A549 (cell line): Measurements from ENCODE around the gene SND1. TPM values are rescaled to one million over a fixed set of nuclear protein-coding genes. Genes with fewer than 3 reads are reported as not detected.
A peak's percentile ranks its signal among the peaks of the same experiment; 100 is the strongest.

Experiments used
- ATAC-seq, 2 experiments: fragments of 200-7000 bp in 1 of 2; fragments of >200 bp in 1 of 2; cut with Nextera tagmentation in 1 of 2; cut with Tn5 transposase in 1 of 2; 3 replicates each; pipeline versions ENCODE4 v1.8.0 to v1.9.1; 2018 to 2020; ENCODE audit warnings: mild to moderate bottlenecking in 1 of 2, moderate library complexity in 1 of 2
- CTCF ChIA-PET: fragments of 300-600 bp; sonication (Branson Sonifier 250); formaldehyde crosslinking; extraction: SDS; loops from one replicate; lab custom pipeline; 2021; ENCODE audit warnings: antibody characterized with exemption, inconsistent platforms; lab: Yijun Ruan, JAX
- POLR2A ChIA-PET: fragments of 350-600 bp; formaldehyde crosslinking; extraction: SDS; loops from one replicate; lab custom pipeline; 2021; ENCODE audit warnings: antibody characterized with exemption, inconsistent platforms; lab: Yijun Ruan, JAX
- DNase-seq, 2 experiments: peaks; one replicate each; pipeline versions ENCODE4 v3.0.0 to v3.0.0-alpha.2; 2011 to 2016; ENCODE audit warnings: low read depth in 1 of 2, low spot score in 1 of 2
- FAIRE-seq: peaks from 2 replicates; lab custom pipeline; 2011; peaks lifted over from hg19 to GRCh38; lab: Jason Lieb, UNC
- H3K27ac ChIP-seq, 2 experiments: fragments of >200 bp; sonication (Bioruptor Twin); formaldehyde crosslinking; 3 replicates each; pipeline ENCODE4 v1.5.1; 2016 to 2017
- H3K4me1 ChIP-seq: fragments of >200 bp; sonication (Bioruptor Twin); formaldehyde crosslinking; 3 replicates; pipeline ENCODE4 v1.6.1; 2016
- H3K4me2 ChIP-seq: fragments of >200 bp; sonication (Bioruptor Twin); formaldehyde crosslinking; 3 replicates; pipeline ENCODE4 v1.6.1; 2016
- H3K4me3 ChIP-seq: fragments of >200 bp; sonication (Bioruptor Twin); formaldehyde crosslinking; 3 replicates; pipeline ENCODE4 v1.5.1; 2016
- H3K9me3 ChIP-seq: fragments of >200 bp; sonication (Bioruptor Twin); formaldehyde crosslinking; 3 replicates; pipeline ENCODE4 v1.6.1; 2016
- CBX8 ChIP-seq: fragments of 200-600 bp; sonication (generic); IDR thresholded peaks from 2 replicates; pipeline ENCODE4 v1.6.1; 2016
- CHD4 ChIP-seq: fragments of 200-600 bp; sonication (generic); IDR thresholded peaks from 2 replicates; pipeline ENCODE4 v1.6.1; 2016; ENCODE audit warnings: antibody characterized with exemption, mild to moderate bottlenecking, borderline replicate concordance
- EHMT2 ChIP-seq: fragments of 200-600 bp; sonication (generic); IDR thresholded peaks from 2 replicates; pipeline ENCODE4 v1.6.1; 2016; ENCODE audit warnings: antibody characterized with exemption, low read depth, mild to moderate bottlenecking, moderate library complexity
- ESRRA ChIP-seq: fragments of 150-350 bp; IDR thresholded peaks from 2 replicates; pipeline ENCODE4 v1.6.1; 2014; ENCODE audit warnings: mild to moderate bottlenecking, low read length, borderline replicate concordance
- FOSL2 ChIP-seq, 2 experiments: fragments of 450-650 bp in 1 of 2; fragments of >200 bp in 1 of 2; sonication (Bioruptor Twin) in 1 of 2; formaldehyde crosslinking; IDR thresholded peaks; 2 replicates each; pipeline versions ENCODE4 v1.5.0 to v1.6.1; 2016 to 2020; ENCODE audit warnings: mild to moderate bottlenecking in 1 of 2, moderate library complexity in 1 of 2
- FOXS1 ChIP-seq: fragments of 250-450 bp; sonication (Bioruptor Pico); IDR thresholded peaks from 2 replicates; pipeline ENCODE4 v1.5.0; 2020; ENCODE audit warnings: mild to moderate bottlenecking, moderate library complexity
- GATA3 ChIP-seq: IDR thresholded peaks from 2 replicates; pipeline ENCODE4 v1.6.1; 2012; ENCODE audit warnings: borderline replicate concordance
- HEYL ChIP-seq: fragments of 250-450 bp; sonication (Bioruptor Pico); IDR thresholded peaks from 2 replicates; pipeline ENCODE4 v1.8.0; 2021; ENCODE audit warnings: mild to moderate bottlenecking, moderate library complexity
- JUN ChIP-seq, 2 experiments: fragments of >200 bp; sonication (Bioruptor Twin); formaldehyde crosslinking; IDR thresholded peaks; 2 replicates in 1 of 2; 3 replicates in 1 of 2; pipeline ENCODE4 v1.6.1; 2016 to 2017
- JUNB ChIP-seq: fragments of >200 bp; sonication (Bioruptor Twin); formaldehyde crosslinking; IDR thresholded peaks from 2 replicates; pipeline ENCODE4 v1.6.1; 2016
- MAFK ChIP-seq: fragments of 450-650 bp; IDR thresholded peaks from 2 replicates; pipeline ENCODE4 v1.6.1; 2014; ENCODE audit not compliant: partially characterized antibody
- MAZ ChIP-seq: fragments of 150-350 bp; IDR thresholded peaks from 2 replicates; pipeline ENCODE4 v1.6.1; 2014; ENCODE audit warnings: antibody characterized with exemption, low read depth, low read length, borderline replicate concordance
- NFE2L2 ChIP-seq: fragments of 150-350 bp; conservative IDR thresholded peaks from 2 replicates; pipeline ENCODE4 v1.6.1; 2014; ENCODE audit warnings: low read length
- NR3C1 ChIP-seq: fragments of >200 bp; sonication (Bioruptor Twin); formaldehyde crosslinking; IDR thresholded peaks from 3 replicates; pipeline ENCODE4 v1.6.1; 2017
- PHF8 ChIP-seq: fragments of 200-600 bp; sonication (generic); IDR thresholded peaks from 2 replicates; pipeline ENCODE4 v1.6.1; 2016; ENCODE audit warnings: low read depth, mild to moderate bottlenecking, antibody characterized with exemption, moderate library complexity, borderline replicate concordance
- POLR2AphosphoS2 ChIP-seq: conservative IDR thresholded peaks from 2 replicates; pipeline ENCODE4 v1.6.1; 2012; ENCODE audit warnings: low read length, improper control_type of control experiment, inconsistent platforms
- RAD21 ChIP-seq, 2 experiments: fragments of >200 bp in 1 of 2; sonication (Bioruptor Twin) in 1 of 2; formaldehyde crosslinking in 1 of 2; IDR thresholded peaks in 1 of 2; conservative IDR thresholded peaks in 1 of 2; 2 replicates in 1 of 2; 3 replicates in 1 of 2; pipeline ENCODE4 v1.6.1; 2012 to 2018; ENCODE audit warnings: inconsistent platforms in 1 of 2
- RCOR1 ChIP-seq: fragments of 150-350 bp; IDR thresholded peaks from 2 replicates; pipeline ENCODE4 v1.6.1; 2014; ENCODE audit warnings: antibody characterized with exemption, low read length, low read depth
- RNF2 ChIP-seq: fragments of 200-600 bp; sonication (generic); IDR thresholded peaks from 2 replicates; pipeline ENCODE4 v1.6.1; 2016; ENCODE audit warnings: low read depth, mild to moderate bottlenecking, antibody characterized with exemption, moderate library complexity, borderline replicate concordance
- TFCP2L1 ChIP-seq: fragments of 250-450 bp; sonication (Bioruptor Pico); IDR thresholded peaks from 2 replicates; pipeline ENCODE4 v1.5.0; 2021; ENCODE audit warnings: mild to moderate bottlenecking
- TP53 ChIP-seq: fragments of 250-450 bp; sonication (Bioruptor Pico); IDR thresholded peaks from 2 replicates; pipeline ENCODE4 v1.5.0; 2021; ENCODE audit warnings: mild to moderate bottlenecking, moderate library complexity
- ZC3H11A ChIP-seq: fragments of 450-650 bp; IDR thresholded peaks from 2 replicates; pipeline ENCODE4 v1.6.1; 2014; ENCODE audit warnings: antibody characterized with exemption, mild to moderate bottlenecking
- ZFP36 ChIP-seq: fragments of 450-650 bp; IDR thresholded peaks from 2 replicates; pipeline ENCODE4 v1.6.1; 2014; ENCODE audit warnings: borderline replicate concordance; ENCODE audit not compliant: partially characterized antibody
- ZNF302 ChIP-seq: fragments of 250-450 bp; sonication (Bioruptor Pico); IDR thresholded peaks from 2 replicates; pipeline ENCODE4 v1.9.0; 2021; ENCODE audit warnings: inconsistent platforms, mild to moderate bottlenecking, moderate library complexity
- WGBS: methylation state at CpG from one replicate; pipeline ENCODE4 v1.1.6; 2017; ENCODE audit errors: missing lambda C conversion rate; 5-methylcytosine and 5-hydroxymethylcytosine counted together
- polyA plus RNA-seq, 4 experiments: library from polyadenylated mRNA; depleted of rRNA in 3 of 4; stranded (reverse); fragments of >200 nt; fragmentation: RNase III in 1 of 4; extraction: RNeasy Plus Mini Kit Qiagen cat#74134 plus additional on column Dnase treatment in 1 of 4; gene quantifications; 2 replicates in 3 of 4; 3 replicates in 1 of 4; pipeline ENCODE4 v1.2.3, GENCODE V29; 2011 to 2017
- TF ChIP-seq, protein P1 (sequence below): IDR thresholded peaks from 2 replicates; pipeline ENCODE4 v1.6.1; 2012; ENCODE audit warnings: low read depth, borderline replicate concordance
- TF ChIP-seq, protein P2 (sequence below): fragments of 450-650 bp; IDR thresholded peaks from 2 replicates; pipeline ENCODE4 v1.6.1; 2014; ENCODE audit warnings: antibody characterized with exemption
- TF ChIP-seq, protein P3 (sequence below): IDR thresholded peaks from 2 replicates; pipeline ENCODE4 v1.6.1; 2012
- TF ChIP-seq, protein P4 (sequence below): fragments of >200 bp; sonication (Bioruptor Twin); formaldehyde crosslinking; IDR thresholded peaks from 2 replicates; pipeline ENCODE4 v1.6.1; 2016
- TF ChIP-seq, protein P5 (sequence below): fragments of >200 bp; sonication (Bioruptor Twin); formaldehyde crosslinking; IDR thresholded peaks from 3 replicates; pipeline ENCODE4 v1.6.1; 2016

SND1 gene
- polyA plus RNA-seq, 2 of the 4 experiments (the other 2 are of a cell fraction): 102 to 138 TPM

DNA sequence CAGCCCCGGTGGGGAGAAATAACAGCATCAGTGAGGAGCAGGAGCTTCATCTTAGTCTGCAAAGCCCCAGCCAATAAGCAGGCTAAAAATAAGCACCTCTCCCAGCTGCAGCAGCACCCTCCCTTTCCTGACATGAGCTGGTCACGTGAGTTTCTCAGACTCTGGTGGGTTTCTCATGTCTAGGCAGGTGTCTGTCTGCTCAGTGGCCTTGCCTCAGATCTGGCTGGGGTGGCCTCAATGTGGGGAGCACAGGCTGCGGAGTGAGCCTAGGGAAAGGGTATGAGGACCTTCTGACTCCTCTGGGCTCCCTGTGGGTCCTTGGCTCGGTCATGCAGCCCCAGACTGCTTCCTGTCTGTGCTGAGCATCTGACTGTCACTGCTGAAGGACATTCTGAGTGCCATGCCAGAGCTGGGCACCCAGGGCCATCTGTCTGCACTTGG is 460.8 kb downstream of the SND1 start:
- 48% methylated on average over 3 of the region's 4 CpGs for WGBS
- Histone ChIP-seq H3K4me1 (no peaks in the 10 kb centered on the region), H3K27ac (no peak overlapping the region), H3K4me3 (no peak overlapping the region), H3K9me3 (no peaks in the 10 kb centered on the region), H3K4me2 (no peak overlapping the region)
- DNase-seq (no peak), ATAC-seq (peak in 1 of 2 experiments; percentile 20; a peak in 2 of 6 replicates), FAIRE-seq (no peak)
- TF ChIP-seq CHD4: no peak
- POLR2A ChIA-PET: no interaction called here
- CTCF ChIA-PET: interaction anchor here (1.2 to 2.0 kb wide), 3 partner anchors 13 to 97 kb away, joined by 3 to 9 read pairs (median 5); no protein-coding TSS in a partner anchor

DNA sequence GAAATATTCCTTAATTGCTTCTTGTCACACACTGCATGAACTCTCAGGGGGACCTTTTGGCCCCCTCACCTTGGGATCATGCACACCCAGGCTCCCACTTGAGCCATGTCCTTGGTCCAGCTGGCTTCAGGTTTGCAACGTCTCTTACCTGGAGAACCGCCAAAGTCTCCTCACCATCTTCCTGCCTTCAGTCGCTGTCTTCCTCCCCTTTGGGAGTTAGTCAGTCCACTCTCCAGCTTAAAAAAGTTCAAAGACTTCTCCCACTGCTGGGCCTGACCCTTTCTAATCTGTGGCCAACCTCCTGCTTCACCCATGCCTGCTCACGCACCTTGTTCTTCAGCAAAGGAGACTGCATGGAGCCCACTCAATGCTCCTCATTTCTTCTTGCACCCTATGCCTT is 461.8 kb downstream of the SND1 start:
- H3K9me3 ChIP-seq: no peaks in the 10 kb centered on the region
- H3K4me2 ChIP-seq: no peak overlapping the region
- ChIA-PET POLR2A (no interaction called here), CTCF (interaction anchor here (0.6 kb wide), 1 partner anchor 95 kb away, joined by 3 read pairs; no protein-coding TSS in a partner anchor)
- FAIRE-seq (no peak), DNase-seq (no peak), ATAC-seq (no peak)
- no peak for TF ChIP-seq JUN (IDR thresholded peaks at IDR 0.05)
- no peak for TF ChIP-seq FOSL2 (IDR thresholded peaks at IDR 0.05)
- TF ChIP-seq FOSL2 (CRISPR knock-in tag; IDR thresholded peaks at IDR 0.05): no peak
- no peak for TF ChIP-seq MAZ
- TF ChIP-seq PHF8: no peak
- no peak for TF ChIP-seq CHD4
- TF ChIP-seq, protein P1, sequence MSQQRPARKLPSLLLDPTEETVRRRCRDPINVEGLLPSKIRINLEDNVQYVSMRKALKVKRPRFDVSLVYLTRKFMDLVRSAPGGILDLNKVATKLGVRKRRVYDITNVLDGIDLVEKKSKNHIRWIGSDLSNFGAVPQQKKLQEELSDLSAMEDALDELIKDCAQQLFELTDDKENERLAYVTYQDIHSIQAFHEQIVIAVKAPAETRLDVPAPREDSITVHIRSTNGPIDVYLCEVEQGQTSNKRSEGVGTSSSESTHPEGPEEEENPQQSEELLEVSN: no peak
- TF ChIP-seq EHMT2: no peak
- TF ChIP-seq MAFK: no peak
- TF ChIP-seq ZFP36: no peak
- TF ChIP-seq GATA3: no peak
- no peak for TF ChIP-seq RCOR1
- no peak for TF ChIP-seq RAD21 (conservative IDR thresholded peaks at IDR 0.05 in 1 of 2, IDR thresholded peaks at IDR 0.05 in 1 of 2)
- no peak for TF ChIP-seq ZNF302 (CRISPR knock-in tag)
- no peaks in the 10 kb centered on the region for H3K4me1 ChIP-seq
- no peak overlapping the region for H3K4me3 ChIP-seq
- WGBS: 75% methylated on average over 4 of the region's 4 CpGs
- no peak overlapping the region for H3K27ac ChIP-seq

DNA sequence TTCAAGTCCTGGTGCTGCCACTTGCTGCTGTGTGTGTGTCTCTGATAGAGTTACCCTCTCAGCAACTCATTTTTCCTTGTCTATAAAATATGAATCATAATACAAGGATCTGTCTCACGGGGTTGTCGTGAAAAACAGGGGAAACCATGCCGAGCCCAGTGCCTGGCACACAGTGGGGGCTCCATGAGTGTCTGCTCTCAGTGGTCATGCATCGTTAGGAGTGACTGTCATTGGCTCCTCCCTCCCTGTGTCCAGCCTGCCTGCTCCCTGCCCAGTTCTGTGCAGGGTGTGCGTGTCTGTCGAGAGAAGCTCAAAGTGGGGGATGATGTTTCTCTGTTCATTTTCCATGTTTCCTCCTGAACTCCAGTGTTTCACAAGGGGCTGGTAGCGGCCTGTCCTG is 462.8 kb downstream of the SND1 start:
- POLR2A ChIA-PET: interaction anchor here (0.5 kb wide), 1 partner anchor 12 kb away, joined by 4 read pairs; no protein-coding TSS in a partner anchor
- Histone ChIP-seq H3K4me1 (no peaks in the 10 kb centered on the region), H3K9me3 (no peaks in the 10 kb centered on the region), H3K4me3 (no peak overlapping the region), H3K4me2 (no peak overlapping the region), H3K27ac (no peak overlapping the region)
- FAIRE-seq (no peak), ATAC-seq (no peak), DNase-seq (no peak)
- CTCF ChIA-PET: interaction anchor here (1.7 to 2.3 kb wide), 2 partner anchors 21 to 95 kb away, joined by 6 to 7 read pairs; no protein-coding TSS in a partner anchor
- TF ChIP-seq ZC3H11A: no peak
- no peak for TF ChIP-seq MAZ
- TF ChIP-seq, protein P2, sequence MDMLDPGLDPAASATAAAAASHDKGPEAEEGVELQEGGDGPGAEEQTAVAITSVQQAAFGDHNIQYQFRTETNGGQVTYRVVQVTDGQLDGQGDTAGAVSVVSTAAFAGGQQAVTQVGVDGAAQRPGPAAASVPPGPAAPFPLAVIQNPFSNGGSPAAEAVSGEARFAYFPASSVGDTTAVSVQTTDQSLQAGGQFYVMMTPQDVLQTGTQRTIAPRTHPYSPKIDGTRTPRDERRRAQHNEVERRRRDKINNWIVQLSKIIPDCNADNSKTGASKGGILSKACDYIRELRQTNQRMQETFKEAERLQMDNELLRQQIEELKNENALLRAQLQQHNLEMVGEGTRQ: no peak
- no peak for TF ChIP-seq CBX8
- TF ChIP-seq NFE2L2: no peak
- TF ChIP-seq HEYL (CRISPR knock-in tag): no peak
- TF ChIP-seq JUNB: no peak
- TF ChIP-seq TFCP2L1: no peak
- TF ChIP-seq TP53: no peak
- TF ChIP-seq, protein P3, sequence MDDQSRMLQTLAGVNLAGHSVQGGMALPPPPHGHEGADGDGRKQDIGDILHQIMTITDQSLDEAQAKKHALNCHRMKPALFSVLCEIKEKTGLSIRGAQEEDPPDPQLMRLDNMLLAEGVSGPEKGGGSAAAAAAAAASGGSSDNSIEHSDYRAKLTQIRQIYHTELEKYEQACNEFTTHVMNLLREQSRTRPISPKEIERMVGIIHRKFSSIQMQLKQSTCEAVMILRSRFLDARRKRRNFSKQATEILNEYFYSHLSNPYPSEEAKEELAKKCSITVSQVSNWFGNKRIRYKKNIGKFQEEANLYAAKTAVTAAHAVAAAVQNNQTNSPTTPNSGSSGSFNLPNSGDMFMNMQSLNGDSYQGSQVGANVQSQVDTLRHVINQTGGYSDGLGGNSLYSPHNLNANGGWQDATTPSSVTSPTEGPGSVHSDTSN: no peak
- TF ChIP-seq ESRRA: no peak
- no peak for TF ChIP-seq FOXS1 (CRISPR knock-in tag)
- no peak for TF ChIP-seq POLR2AphosphoS2
- TF ChIP-seq RNF2: no peak
- no peak for TF ChIP-seq GATA3
- TF ChIP-seq, protein P4, sequence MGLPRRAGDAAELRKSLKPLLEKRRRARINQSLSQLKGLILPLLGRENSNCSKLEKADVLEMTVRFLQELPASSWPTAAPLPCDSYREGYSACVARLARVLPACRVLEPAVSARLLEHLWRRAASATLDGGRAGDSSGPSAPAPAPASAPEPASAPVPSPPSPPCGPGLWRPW: no peak
- TF ChIP-seq NR3C1: no peak
- TF ChIP-seq, protein P5, sequence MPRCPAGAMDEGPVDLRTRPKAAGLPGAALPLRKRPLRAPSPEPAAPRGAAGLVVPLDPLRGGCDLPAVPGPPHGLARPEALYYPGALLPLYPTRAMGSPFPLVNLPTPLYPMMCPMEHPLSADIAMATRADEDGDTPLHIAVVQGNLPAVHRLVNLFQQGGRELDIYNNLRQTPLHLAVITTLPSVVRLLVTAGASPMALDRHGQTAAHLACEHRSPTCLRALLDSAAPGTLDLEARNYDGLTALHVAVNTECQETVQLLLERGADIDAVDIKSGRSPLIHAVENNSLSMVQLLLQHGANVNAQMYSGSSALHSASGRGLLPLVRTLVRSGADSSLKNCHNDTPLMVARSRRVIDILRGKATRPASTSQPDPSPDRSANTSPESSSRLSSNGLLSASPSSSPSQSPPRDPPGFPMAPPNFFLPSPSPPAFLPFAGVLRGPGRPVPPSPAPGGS: no peak
- 55% methylated on average over 7 of the region's 7 CpGs for WGBS
